ENCODE measurements around the gene CLCA2. TPM values are rescaled to one million over a fixed set of nuclear protein-coding genes. Genes with fewer than 3 reads are reported as not detected.

Gene CLCA2
- total RNA-seq, 1 experiment from 2014 or later: 0.07 TPM

DNA sequence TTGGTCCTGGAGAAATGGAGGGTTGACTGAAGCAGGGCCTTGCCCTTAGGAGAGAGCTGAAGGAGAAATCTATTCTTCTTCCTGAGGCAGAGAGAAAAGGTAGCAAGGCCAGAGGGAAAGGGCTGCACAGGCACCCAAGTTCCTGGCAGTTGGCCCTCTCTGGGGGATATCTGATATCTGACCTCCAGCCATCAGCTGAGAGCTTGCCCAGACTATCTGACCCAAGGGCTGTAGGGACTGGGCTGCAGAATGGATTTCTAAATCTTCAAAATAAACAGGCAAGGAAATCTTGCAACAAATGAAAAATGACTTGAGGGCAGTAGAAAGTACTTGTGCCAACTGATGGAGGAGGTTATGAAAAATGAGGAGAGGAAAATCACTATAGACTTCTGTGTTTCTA, 498 bp upstream of the CLCA2 start:
- TF ChIP-seq CTCF (IDR thresholded peaks at IDR 0.05; ENCODE audit: insufficient read depth in 1 of 2, low read depth in 1 of 2, low read length in 1 of 2, severe bottlenecking in 1 of 2, unreplicated experiment in 1 of 2): no peak
- peaks cover 3% of the 10 kb centered on the region for H3K27me3 Mint-ChIP-seq (ENCODE audit: insufficient read depth, unreplicated experiment)
- H3K4me3 Mint-ChIP-seq (ENCODE audit: unreplicated experiment): no peak overlapping the region
- POLR2A ChIA-PET: no interaction called here
- no peak overlapping the region for H3K27ac Mint-ChIP-seq (ENCODE audit: unreplicated experiment)
- no TSS peak for BruUV-seq (replicated peaks)
- CTCF ChIA-PET: no interaction called here
- H3K4me1 Mint-ChIP-seq (ENCODE audit: low read depth, unreplicated experiment): no peaks in the 10 kb centered on the region
- intact Hi-C loops (cut with micrococcal nuclease; ENCODE audit: unreplicated experiment): no loop called here
- no peaks in the 10 kb centered on the region for H3K9me3 Mint-ChIP-seq (ENCODE audit: unreplicated experiment)
- no peak overlapping the region for H3K4me3 ChIP-seq (ENCODE audit: low read depth, low read length)
- H3K9me3 ChIP-seq: no peaks in the 10 kb centered on the region
- H3K36me3 Mint-ChIP-seq (ENCODE audit: insufficient read depth, unreplicated experiment): no peaks in the 10 kb centered on the region
- no peaks in the 10 kb centered on the region for H3K4me1 ChIP-seq
- no peak for DNase-seq
- H3K27me3 ChIP-seq (replicated peaks; ENCODE audit: control insufficient read depth, insufficient read depth, low read length): no peaks in the 10 kb centered on the region
- H3K36me3 ChIP-seq (ENCODE audit: control insufficient read depth, insufficient read depth, low read length): no peaks in the 10 kb centered on the region

DNA sequence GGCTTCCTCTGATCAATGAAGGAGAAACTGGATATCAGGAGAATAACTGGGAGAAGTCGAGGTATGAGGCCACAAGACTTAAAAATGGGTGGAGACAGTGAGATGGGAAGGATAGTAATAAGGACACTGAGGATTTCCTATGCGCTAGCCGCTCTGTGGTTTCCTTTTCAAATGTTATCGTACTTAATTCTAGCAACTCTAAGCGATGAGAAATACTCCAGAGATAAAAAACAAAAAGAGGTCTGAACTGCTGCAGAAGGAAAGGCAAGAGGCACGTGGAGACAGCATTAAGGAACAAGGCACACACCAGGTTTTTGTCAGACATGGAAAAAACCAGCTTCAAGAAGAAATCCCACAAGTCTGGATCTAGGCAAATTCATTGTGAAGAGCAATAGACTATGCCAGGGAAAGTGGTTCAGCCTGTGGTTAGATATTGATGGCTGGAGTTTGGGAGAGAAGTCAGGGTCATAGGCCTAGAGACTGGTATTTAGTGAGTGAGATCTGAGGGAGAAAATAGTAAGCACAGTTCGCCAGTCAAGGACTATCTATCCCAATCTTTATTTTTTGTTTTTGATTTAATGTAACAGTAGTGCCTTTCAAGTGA, 5.3 kb downstream of the CLCA2 start:
- ChIA-PET CTCF (no interaction called here), POLR2A (no interaction called here)
- TF ChIP-seq CTCF (IDR thresholded peaks at IDR 0.05; ENCODE audit: insufficient read depth in 1 of 2, low read depth in 1 of 2, low read length in 1 of 2, severe bottlenecking in 1 of 2, unreplicated experiment in 1 of 2): no peak
- no peak for DNase-seq
- Mint-ChIP-seq H3K4me1 (ENCODE audit: low read depth, unreplicated experiment) (no peaks in the 10 kb centered on the region), H3K27me3 (ENCODE audit: insufficient read depth, unreplicated experiment) (peaks cover 3% of the 10 kb centered on the region), H3K4me3 (ENCODE audit: unreplicated experiment) (no peak overlapping the region), H3K36me3 (ENCODE audit: insufficient read depth, unreplicated experiment) (no peaks in the 10 kb centered on the region), H3K27ac (ENCODE audit: unreplicated experiment) (no peak overlapping the region), H3K9me3 (ENCODE audit: unreplicated experiment) (no peaks in the 10 kb centered on the region)
- H3K4me1 ChIP-seq: no peaks in the 10 kb centered on the region
- H3K4me3 ChIP-seq (ENCODE audit: low read depth, low read length): no peak overlapping the region
- intact Hi-C loops (cut with micrococcal nuclease; ENCODE audit: unreplicated experiment): no loop called here
- H3K36me3 ChIP-seq (ENCODE audit: control insufficient read depth, insufficient read depth, low read length): no peaks in the 10 kb centered on the region
- H3K27me3 ChIP-seq (replicated peaks; ENCODE audit: control insufficient read depth, insufficient read depth, low read length): no peaks in the 10 kb centered on the region
- BruUV-seq (replicated peaks): no TSS peak
- no peaks in the 10 kb centered on the region for H3K9me3 ChIP-seq

- Histone ChIP-seq H3K27me3 (replicated peaks; ENCODE audit: control insufficient read depth, insufficient read depth, low read length) (no peaks in the 10 kb centered on the region), H3K9me3 (no peaks in the 10 kb centered on the region), H3K36me3 (ENCODE audit: control insufficient read depth, insufficient read depth, low read length) (no peaks in the 10 kb centered on the region), H3K4me3 (ENCODE audit: low read depth, low read length) (no peak overlapping the region), H3K4me1 (no peaks in the 10 kb centered on the region)
- POLR2A ChIA-PET: no interaction called here
- DNase-seq: no peak
- intact Hi-C loops (cut with micrococcal nuclease; ENCODE audit: unreplicated experiment): no loop called here
- TF ChIP-seq CTCF (IDR thresholded peaks at IDR 0.05; ENCODE audit: insufficient read depth in 1 of 2, low read depth in 1 of 2, low read length in 1 of 2, severe bottlenecking in 1 of 2, unreplicated experiment in 1 of 2): no peak
- Mint-ChIP-seq H3K27ac (ENCODE audit: unreplicated experiment) (no peak overlapping the region), H3K4me1 (ENCODE audit: low read depth, unreplicated experiment) (no peaks in the 10 kb centered on the region), H3K27me3 (ENCODE audit: insufficient read depth, unreplicated experiment) (peaks cover 3% of the 10 kb centered on the region), H3K36me3 (ENCODE audit: insufficient read depth, unreplicated experiment) (no peaks in the 10 kb centered on the region), H3K4me3 (ENCODE audit: unreplicated experiment) (no peak overlapping the region), H3K9me3 (ENCODE audit: unreplicated experiment) (no peaks in the 10 kb centered on the region)
- CTCF ChIA-PET: no interaction called here
- BruUV-seq (replicated peaks): no TSS peak
Observed at GRCh38 chr1:86429835-86430234, 5.9 kb downstream of the CLCA2 start.
